HEK293T (cell line): ENCODE data around the gene NOTCH1.

Experiments used
- ARNT ChIP-seq: fragments of 450-650 bp; IDR thresholded peaks from 2 replicates; pipeline ENCODE4 v1.6.1; 2017; ENCODE audit warnings: mild to moderate bottlenecking
- BHLHE40 ChIP-seq: fragments of 450-650 bp; IDR thresholded peaks from 2 replicates; pipeline ENCODE4 v1.6.1; 2016; ENCODE audit warnings: mild to moderate bottlenecking, moderate library complexity, borderline replicate concordance
- CTBP1 ChIP-seq: fragments of 450-650 bp; IDR thresholded peaks from 2 replicates; pipeline ENCODE4 v1.6.1; 2016; ENCODE audit warnings: borderline replicate concordance
- ELF4 ChIP-seq: fragments of 450-650 bp; IDR thresholded peaks from 2 replicates; pipeline ENCODE4 v1.6.1; 2017; ENCODE audit warnings: antibody characterized with exemption
- FOXA1 ChIP-seq: fragments of 450-650 bp; IDR thresholded peaks from 2 replicates; pipeline ENCODE4 v1.6.1; 2016; ENCODE audit warnings: mild to moderate bottlenecking
- FOXK2 ChIP-seq: fragments of 450-650 bp; IDR thresholded peaks from 2 replicates; pipeline ENCODE4 v1.6.1; 2016; ENCODE audit warnings: mild to moderate bottlenecking
- FOXM1 ChIP-seq: fragments of 450-650 bp; IDR thresholded peaks from 2 replicates; pipeline ENCODE4 v1.6.1; 2017; ENCODE audit warnings: mild to moderate bottlenecking, borderline replicate concordance
- NFRKB ChIP-seq: fragments of 450-650 bp; IDR thresholded peaks from 2 replicates; pipeline ENCODE4 v1.6.1; 2016; ENCODE audit warnings: mild to moderate bottlenecking, moderate library complexity
- SP1 ChIP-seq: fragments of 450-650 bp; IDR thresholded peaks from 2 replicates; pipeline ENCODE4 v1.6.1; 2017
- SUZ12 ChIP-seq: fragments of 450-650 bp; IDR thresholded peaks from 2 replicates; pipeline ENCODE4 v1.6.1; 2016; ENCODE audit warnings: mild to moderate bottlenecking
- TARDBP ChIP-seq: fragments of 450-650 bp; IDR thresholded peaks from 2 replicates; pipeline ENCODE4 v1.6.1; 2016
- ZNF384 ChIP-seq: fragments of 450-650 bp; IDR thresholded peaks from 2 replicates; pipeline ENCODE4 v1.6.1; 2016
- TF ChIP-seq, protein P1 (sequence below): fragments of 450-650 bp; IDR thresholded peaks from 2 replicates; pipeline ENCODE4 v1.6.1; 2016

- TF ChIP-seq, protein P1, sequence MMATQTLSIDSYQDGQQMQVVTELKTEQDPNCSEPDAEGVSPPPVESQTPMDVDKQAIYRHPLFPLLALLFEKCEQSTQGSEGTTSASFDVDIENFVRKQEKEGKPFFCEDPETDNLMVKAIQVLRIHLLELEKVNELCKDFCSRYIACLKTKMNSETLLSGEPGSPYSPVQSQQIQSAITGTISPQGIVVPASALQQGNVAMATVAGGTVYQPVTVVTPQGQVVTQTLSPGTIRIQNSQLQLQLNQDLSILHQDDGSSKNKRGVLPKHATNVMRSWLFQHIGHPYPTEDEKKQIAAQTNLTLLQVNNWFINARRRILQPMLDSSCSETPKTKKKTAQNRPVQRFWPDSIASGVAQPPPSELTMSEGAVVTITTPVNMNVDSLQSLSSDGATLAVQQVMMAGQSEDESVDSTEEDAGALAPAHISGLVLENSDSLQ = no peak
- TF ChIP-seq SP1 = no peak
- no peak for TF ChIP-seq TARDBP
- no peak for TF ChIP-seq ELF4
- TF ChIP-seq NFRKB = no peak
- TF ChIP-seq FOXK2 = no peak
- no peak for TF ChIP-seq CTBP1
- TF ChIP-seq ARNT = no peak
- TF ChIP-seq BHLHE40 = no peak
- no peak for TF ChIP-seq FOXA1
- no peak for TF ChIP-seq FOXM1
- no peak for TF ChIP-seq SUZ12
- TF ChIP-seq ZNF384 = no peak
Measured at GRCh38 chr9:136550439-136551289, 4.8 kb upstream of the NOTCH1 start.
